ENCODE measurements around the gene MOV10. TPM values are rescaled to one million over a fixed set of nuclear protein-coding genes. Genes with fewer than 3 reads are reported as not detected.

MOV10 gene
- total RNA-seq, 1 donor from 2014 or later = 10.3 TPM

GRCh38 chr1:112666946-112667345 lies 7.5 kb upstream of the MOV10 start:
- TF ChIP-seq CTCF (IDR thresholded peaks at IDR 0.05; ENCODE audit: insufficient read depth, low read length, severe bottlenecking) = no peak
- FAIRE-seq = no peak
- H3K27me3 ChIP-seq (ENCODE audit: control insufficient read depth, insufficient read depth, low read length) = no peaks in the 10 kb centered on the region
- no peak for DNase-seq (ENCODE audit: low read depth)
- H3K4me3 ChIP-seq (ENCODE audit: low read depth, low read length) = no peak overlapping the region
- peaks cover 13% of the 10 kb centered on the region for H3K36me3 ChIP-seq (ENCODE audit: control insufficient read depth, insufficient read depth, low read length)

GRCh38 chr1:112672009-112672408 lies 2.5 kb upstream of the MOV10 start:
- Histone ChIP-seq H3K27me3 (ENCODE audit: control insufficient read depth, insufficient read depth, low read length) (no peaks in the 10 kb centered on the region), H3K36me3 (ENCODE audit: control insufficient read depth, insufficient read depth, low read length) (peaks cover 9% of the 10 kb centered on the region), H3K4me3 (ENCODE audit: low read depth, low read length) (no peak overlapping the region)
- TF ChIP-seq CTCF (IDR thresholded peaks at IDR 0.05; ENCODE audit: insufficient read depth, low read length, severe bottlenecking) = no peak
- DNase-seq (ENCODE audit: low read depth) (no peak), FAIRE-seq (no peak)

- TF ChIP-seq CTCF (IDR thresholded peaks at IDR 0.05; ENCODE audit: insufficient read depth, low read length, severe bottlenecking) = no peak
- no peak for FAIRE-seq
- Histone ChIP-seq H3K27me3 (ENCODE audit: control insufficient read depth, insufficient read depth, low read length) (no peaks in the 10 kb centered on the region), H3K36me3 (ENCODE audit: control insufficient read depth, insufficient read depth, low read length) (peaks cover 6% of the 10 kb centered on the region), H3K4me3 (ENCODE audit: low read depth, low read length) (no peak overlapping the region)
- DNase-seq (ENCODE audit: low read depth) = no peak
Observed at GRCh38 chr1:112672842-112673241, 1.6 kb upstream of the MOV10 start.

- Histone ChIP-seq H3K4me3 (ENCODE audit: low read depth, low read length) (peak overlapping the region; percentile 87), H3K27me3 (ENCODE audit: control insufficient read depth, insufficient read depth, low read length) (no peaks in the 10 kb centered on the region), H3K36me3 (ENCODE audit: control insufficient read depth, insufficient read depth, low read length) (peaks cover 6% of the 10 kb centered on the region)
- TF ChIP-seq CTCF (IDR thresholded peaks at IDR 0.05; ENCODE audit: insufficient read depth, low read length, severe bottlenecking) = peak; percentile 57
- FAIRE-seq (no peak), DNase-seq (ENCODE audit: low read depth) (peak; percentile 60)
Observed at GRCh38 chr1:112673592-112674439, 643 bp upstream of the MOV10 start.

GRCh38 chr1:112674986-112675727 lies 698 bp downstream of the MOV10 start:
- Histone ChIP-seq H3K4me3 (ENCODE audit: low read depth, low read length) (peak overlapping the region; percentile 87), H3K36me3 (ENCODE audit: control insufficient read depth, insufficient read depth, low read length) (peaks cover 1% of the 10 kb centered on the region), H3K27me3 (ENCODE audit: control insufficient read depth, insufficient read depth, low read length) (no peaks in the 10 kb centered on the region)
- peak; percentile 1 for TF ChIP-seq CTCF (IDR thresholded peaks at IDR 0.05; ENCODE audit: insufficient read depth, low read length, severe bottlenecking)
- no peak for DNase-seq (ENCODE audit: low read depth)
- no peak for FAIRE-seq

Measured in bronchial epithelial cell (primary cell).